ENCODE measurements around the gene KIF16B. TPM values are rescaled to one million over a fixed set of nuclear protein-coding genes. Genes with fewer than 3 reads are reported as not detected.

The KIF16B gene
- total RNA-seq, 1 donor from 2014 or later, result 21.6 TPM

GRCh38 chr20:16554766-16555543 is 18.3 kb downstream of the KIF16B start:
- no peak for DNase-seq (ENCODE audit: low spot score)

DNA sequence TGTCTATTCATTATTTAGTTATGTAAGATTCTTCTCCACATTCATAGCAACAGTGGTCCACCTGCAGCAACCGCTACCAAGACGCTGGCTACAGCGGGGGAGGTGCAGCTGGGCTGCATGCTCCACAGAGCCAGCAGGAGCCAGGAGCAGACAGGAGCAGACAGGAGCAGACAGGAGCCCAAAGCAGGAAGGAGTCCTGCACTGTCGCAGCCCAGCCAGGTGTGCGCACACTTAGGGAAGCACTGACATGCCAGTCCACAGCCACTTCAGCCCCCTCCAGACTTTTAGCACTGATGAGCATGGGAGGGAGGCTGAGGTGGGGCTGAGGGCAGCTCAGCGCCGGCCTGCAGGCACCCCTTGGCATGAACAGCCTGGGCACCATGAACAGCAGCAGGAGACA is 19.6 kb downstream of the KIF16B start:
- no peak for DNase-seq (ENCODE audit: low spot score)

- DNase-seq (ENCODE audit: low spot score), result no peak
Observed at GRCh38 chr20:16553101-16553500, 20.1 kb downstream of the KIF16B start.

DNA sequence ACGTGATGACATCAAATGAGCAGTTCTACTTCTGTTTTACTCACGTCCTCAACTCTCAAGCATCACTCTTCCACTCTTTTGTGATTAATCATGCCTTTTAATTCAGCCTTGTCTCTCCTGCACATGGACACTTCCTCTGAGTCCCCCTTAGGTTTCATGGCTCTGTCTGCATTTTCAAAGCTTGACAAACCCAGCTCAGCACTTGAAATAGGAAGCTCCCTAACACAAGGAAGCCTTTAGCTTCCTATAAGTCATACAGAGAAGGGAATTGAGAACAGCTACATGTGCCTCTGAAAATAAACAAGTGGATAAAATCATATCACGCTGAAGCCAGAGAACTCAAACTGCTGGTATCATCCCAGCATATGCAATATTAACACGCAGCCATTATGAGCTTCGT is 21.2 kb downstream of the KIF16B start:
- DNase-seq (ENCODE audit: low spot score), result no peak

GRCh38 chr20:16551607-16552006 is 21.6 kb downstream of the KIF16B start:
- DNase-seq (ENCODE audit: low spot score), result no peak

DNA sequence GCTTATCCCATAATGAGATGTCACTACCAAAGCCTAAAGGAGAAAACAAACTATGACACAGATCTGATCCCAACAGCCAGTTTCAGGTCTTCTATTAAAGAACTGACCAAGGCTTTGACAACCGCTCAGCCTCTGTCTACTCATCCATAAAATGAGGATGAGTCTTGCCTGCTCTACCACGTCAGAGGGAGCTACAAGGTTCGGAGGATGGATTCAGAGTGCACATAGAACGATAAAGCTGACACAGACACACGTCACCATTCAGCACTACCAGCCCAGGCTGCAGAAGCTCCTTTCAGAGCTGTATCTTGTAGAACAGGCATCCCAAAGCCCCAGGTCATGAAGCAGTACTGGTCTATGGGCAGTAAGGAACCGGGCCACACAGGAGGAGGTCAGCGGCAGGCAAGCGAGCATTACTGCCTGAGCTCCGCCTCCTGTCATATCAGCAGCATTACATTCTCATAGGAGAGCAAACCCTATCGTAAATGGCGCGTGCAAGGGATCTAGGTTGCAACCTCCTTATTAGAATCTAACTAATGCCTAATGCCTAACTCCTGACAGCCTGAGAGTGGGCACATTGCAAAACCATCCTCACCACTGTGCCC is 25.1 kb downstream of the KIF16B start:
- DNase-seq (ENCODE audit: low spot score), result no peak

DNA sequence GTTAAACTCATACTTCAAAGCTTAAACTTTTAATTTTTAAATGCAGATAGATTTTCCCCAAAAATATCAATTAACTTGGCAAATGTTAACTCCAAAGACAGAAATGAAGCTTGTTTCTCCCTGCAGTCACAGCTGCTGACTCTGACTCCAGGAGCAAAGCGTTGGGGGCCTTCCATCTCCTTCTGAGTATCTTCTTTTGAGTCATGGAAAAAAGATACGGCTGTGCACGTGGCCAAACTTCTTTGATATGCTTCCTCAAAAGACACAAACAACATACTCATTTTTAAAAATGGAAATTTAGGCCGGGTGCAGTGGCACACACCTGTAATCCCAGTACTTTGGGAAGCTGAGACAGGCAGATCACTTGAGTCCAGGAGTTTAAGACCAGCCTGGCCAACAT is 28.3 kb downstream of the KIF16B start:
- DNase-seq (ENCODE audit: low spot score), result no peak

DNA sequence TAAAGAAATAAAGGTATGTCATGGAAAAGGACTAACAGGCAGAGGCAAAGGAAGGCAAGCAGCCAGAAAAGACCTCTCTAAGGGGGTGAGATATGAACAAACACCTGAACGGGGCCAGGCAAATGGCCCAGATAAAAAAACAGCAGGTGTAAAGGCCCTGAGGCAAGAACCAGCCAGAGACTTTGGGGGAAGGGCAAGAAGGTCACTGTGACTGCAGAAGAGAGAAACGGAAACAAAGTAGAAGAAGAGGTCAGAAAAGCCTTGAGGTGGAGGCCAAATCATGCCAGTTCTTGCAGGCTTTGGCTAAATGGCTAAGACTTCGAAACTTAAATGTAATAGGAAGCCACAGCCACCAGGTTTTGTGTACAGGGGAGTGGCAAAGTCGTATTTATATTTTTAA is 30.8 kb downstream of the KIF16B start:
- no peak for DNase-seq (ENCODE audit: low spot score)

DNA sequence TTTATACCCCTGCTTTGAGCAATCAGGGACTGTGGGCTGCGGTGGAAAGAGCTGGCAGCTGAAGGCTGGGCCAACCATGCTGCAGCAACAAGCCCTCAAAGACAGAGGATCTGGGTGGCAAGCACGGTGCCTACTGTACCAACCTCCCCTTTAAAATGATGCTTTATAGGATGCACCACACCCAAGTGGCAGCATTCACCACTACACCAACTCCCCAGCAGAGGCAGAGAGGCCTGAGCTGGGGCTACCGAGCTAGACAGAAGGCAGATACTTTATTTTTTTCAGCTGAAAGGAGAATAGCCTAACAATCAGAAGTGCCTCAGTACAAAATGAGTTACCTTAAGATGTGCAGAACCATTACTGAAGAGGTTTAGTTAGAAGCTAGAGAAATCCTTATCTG is 31.4 kb downstream of the KIF16B start:
- no peak for DNase-seq (ENCODE audit: low spot score)

DNA sequence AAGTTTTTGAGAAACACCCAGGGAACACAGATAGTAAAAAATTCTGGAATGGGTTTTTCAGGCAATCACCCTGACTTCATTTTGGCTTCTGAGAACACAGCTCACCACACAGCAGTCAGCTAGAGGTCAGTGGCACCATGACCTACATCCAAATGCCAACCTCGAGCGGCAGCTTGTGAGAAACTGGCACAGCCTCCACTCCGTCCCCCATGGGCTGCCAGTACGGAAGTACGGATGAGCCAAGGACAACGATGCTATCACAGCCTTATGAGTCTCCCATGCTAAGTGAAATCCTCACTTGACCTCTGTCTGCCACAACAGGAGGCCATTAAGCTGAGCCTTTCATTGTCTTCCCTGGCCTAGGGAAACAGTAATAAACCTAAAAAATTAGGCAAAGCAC is 32.0 kb downstream of the KIF16B start:
- DNase-seq (ENCODE audit: low spot score), result no peak

DNA sequence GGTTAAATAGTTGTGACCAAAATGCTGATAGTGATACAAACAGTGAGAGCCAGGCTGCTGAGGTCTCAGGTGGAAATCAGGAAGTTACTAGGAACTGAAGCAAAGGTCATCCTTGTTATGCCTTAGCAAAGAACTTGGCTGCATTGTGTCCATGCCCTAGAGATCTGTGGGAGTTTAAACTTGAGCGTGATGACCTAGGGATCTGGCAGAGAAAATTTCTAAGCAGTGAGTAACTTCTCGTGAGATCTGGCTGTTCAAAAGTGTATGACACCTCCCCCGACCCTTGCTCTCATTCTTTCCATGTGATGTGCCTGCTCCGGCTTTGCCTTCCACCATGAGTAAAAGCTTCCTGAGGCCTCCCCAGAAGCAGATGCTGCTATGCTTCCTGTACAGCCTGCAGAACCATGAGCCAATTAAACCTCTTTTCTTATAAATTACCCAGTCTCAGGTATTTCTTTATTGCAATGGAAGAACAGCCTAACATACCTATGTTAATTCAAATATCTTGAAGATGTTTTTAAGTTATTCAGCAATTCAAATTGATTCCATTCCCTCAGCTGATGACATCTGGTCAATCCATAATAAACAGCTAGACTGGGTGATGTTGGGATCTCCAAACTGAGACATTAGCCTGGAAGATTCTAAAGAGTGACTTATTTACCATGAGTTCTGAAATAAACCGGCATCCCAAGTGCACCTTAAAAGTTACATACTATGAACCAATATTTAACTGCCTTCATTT is 33.8 kb downstream of the KIF16B start:
- DNase-seq (ENCODE audit: low spot score), result no peak

- no peak for DNase-seq (ENCODE audit: low spot score)
Observed at GRCh38 chr20:16538779-16539178, 34.5 kb downstream of the KIF16B start.

DNA sequence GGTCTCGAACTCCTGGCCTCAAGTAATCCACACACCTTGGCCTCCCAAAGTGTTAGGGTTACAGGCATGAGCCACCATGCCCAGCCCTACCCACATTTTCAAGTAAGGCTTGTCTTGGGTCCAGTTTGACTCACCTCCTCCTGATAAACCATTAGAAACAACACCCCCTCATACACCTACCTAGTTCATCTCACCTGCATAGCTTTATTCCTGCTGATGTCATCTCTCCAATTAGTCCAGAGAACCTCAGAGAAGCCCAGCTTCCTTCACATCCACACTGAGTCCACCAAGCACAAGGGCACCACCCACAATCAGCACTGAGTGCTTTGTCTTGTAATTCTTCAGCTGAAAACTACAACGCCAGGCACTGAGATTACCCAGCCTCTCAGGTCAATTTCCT is 35.3 kb downstream of the KIF16B start:
- no peak for DNase-seq (ENCODE audit: low spot score)

DNA sequence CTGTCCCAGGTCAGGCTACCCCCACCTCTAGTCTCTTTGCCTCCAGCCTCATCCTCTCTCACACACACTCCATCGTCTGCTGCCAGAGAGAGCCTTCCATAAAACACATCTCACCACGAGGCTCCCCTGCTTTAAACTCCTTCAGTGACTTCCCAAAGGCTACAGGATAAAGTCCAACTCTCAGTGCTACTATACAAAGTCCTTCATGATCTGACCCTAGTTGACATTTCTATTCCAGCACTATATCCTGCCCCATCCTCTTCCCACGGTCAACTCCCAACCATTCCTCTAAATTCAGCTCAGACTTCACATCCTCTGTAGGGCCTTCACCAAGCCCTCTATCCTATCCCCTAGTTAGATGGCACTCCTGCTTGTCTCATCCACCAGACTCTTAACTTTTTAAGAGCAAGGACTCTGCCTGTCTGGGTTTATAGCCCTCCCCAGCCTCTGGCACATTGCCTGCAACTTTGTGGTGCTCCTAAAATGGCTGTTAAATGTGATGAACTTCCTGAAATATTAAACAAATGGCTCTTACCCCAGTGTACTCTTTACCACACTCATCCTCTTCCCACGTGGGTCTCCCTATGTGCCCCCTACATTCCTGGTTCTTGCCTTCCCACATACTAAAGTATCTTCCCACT is 36.1 kb downstream of the KIF16B start:
- no peak for DNase-seq (ENCODE audit: low spot score)

DNA sequence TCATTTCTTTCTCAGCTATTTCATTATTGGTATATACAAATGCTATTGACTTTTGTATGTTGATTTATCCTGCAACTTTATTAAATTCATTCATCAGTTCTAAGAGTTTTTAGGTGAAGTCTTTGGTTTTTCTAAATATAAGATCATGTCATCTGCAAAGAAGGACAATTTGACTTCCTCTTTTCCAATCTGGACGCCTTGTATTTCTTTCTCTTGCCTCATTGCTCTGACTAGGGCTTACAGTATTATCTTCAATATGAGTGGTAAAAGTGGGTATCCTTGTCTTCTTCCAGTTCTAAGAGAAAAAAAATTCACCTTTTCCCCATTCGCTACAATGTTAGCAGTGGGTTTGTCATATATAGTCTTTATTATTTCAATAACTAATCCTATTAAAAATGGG is 38.0 kb downstream of the KIF16B start:
- DNase-seq (ENCODE audit: low spot score), result no peak

GRCh38 chr20:16533502-16533901 is 39.7 kb downstream of the KIF16B start:
- DNase-seq (ENCODE audit: low spot score), result no peak

- no peak for DNase-seq (ENCODE audit: low spot score)
Observed at GRCh38 chr20:16531485-16531884, 41.8 kb downstream of the KIF16B start.

- DNase-seq (ENCODE audit: low spot score), result peak; percentile 67
Observed at GRCh38 chr20:16530201-16530681, 43.0 kb downstream of the KIF16B start.

- DNase-seq (ENCODE audit: low spot score), result peak; percentile 70
Observed at GRCh38 chr20:16528078-16528477, 45.2 kb downstream of the KIF16B start.

DNA sequence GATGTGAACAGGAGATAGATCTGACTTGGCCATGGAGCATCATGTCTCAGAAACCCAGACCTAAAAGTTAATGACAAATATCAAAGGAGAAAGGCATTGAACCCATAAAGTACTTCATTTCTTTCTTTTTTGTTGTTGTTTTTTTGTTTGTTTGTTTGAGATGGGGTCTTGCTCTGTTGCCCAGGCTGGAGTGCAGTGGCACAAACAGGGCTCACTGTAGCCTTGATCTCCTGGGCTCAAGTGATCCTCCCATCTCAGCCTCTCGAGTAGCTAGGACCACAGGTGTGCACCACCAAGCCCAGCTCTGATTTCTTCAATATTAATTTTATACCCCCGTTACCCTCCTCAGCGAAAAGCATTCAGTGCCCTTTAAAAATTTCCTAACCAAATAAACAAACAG is 45.8 kb downstream of the KIF16B start:
- no peak for DNase-seq (ENCODE audit: low spot score)

GRCh38 chr20:16526433-16527380 is 46.5 kb downstream of the KIF16B start:
- no peak for DNase-seq (ENCODE audit: low spot score)
